ENCODE measurements around the gene NHLH1. TPM values are rescaled to one million over a fixed set of nuclear protein-coding genes. Genes with fewer than 3 reads are reported as not detected.

NHLH1 gene
- total and polyA plus RNA-seq, 4 donors, result 1.4 to 5.2 (median 3.4) TPM

GRCh38 chr1:160406131-160406968 lies 39.5 kb downstream of the NHLH1 start:
- peaks cover 19% of the 10 kb centered on the region for H3K36me3 ChIP-seq (ENCODE audit: control insufficient read depth, insufficient read depth, low read length)
- peaks cover 76% of the 10 kb centered on the region for H3K4me1 ChIP-seq (ENCODE audit: control insufficient read depth, insufficient read depth, low read length)
- no peak overlapping the region for H3K4me3 ChIP-seq (ENCODE audit: low read depth, low read length)
- no peak overlapping the region for H3K27ac ChIP-seq (ENCODE audit: low read depth, low read length)
- WGBS (ENCODE audit: insufficient coverage), result 82% methylated on average over 9 of the region's 15 CpGs
- no peak for DNase-seq (ENCODE audit: low read depth in 4 of 6, low spot score in 6 of 6)
- H3K9me3 ChIP-seq (ENCODE audit: control insufficient read depth, insufficient read depth, low read length), result no peaks in the 10 kb centered on the region
- no peaks in the 10 kb centered on the region for H3K27me3 ChIP-seq (ENCODE audit: control insufficient read depth, insufficient read depth, low read length)

DNA sequence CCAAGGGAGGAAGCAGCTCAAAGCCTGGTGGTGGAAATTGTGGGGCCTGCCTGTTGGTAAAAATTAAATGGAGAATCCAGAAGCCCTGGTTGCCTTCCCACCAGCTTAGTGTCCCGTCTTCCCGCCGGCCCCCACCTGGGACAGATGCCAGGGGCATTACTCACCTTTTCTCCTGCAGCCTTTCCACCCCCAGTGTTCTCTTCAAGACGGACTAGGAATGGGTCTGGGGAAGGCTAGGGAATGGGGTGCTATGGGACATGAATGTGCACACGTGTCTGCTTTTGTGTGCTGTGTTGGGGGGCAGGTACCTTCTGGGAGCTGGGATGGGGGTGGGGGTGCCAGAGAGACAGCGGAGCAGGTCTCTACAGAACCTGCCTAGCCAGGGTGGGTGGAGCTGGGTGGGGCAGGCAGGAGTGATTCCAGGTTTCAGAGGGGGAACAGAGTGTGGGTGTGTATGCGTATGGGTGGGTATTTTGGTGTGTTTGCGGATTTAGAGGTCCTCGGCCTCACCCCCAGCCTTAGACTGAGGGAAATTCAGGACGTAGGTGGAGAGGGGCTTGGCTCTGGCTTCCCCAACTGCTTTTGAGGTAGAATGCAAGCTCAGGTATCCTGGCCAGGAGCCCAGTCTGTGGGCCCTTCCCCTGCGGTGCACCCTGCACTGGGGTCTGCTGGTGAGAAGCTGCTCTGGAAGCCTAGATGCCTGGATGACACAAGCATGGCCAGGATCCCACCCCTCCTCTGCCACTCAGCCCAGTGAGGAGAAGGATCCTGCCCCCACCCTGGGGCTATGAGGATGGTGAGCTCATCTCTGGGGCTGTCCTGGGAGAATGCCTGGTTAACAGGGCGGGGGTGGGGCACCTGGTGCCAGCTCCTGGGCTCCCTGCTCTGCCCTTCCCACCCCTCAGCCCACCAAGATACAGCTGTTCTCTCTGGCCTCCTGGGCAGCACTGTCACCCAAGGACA lies 41.2 kb downstream of the NHLH1 start:
- H3K27me3 ChIP-seq (ENCODE audit: control insufficient read depth, insufficient read depth, low read length), result no peaks in the 10 kb centered on the region
- H3K4me3 ChIP-seq (ENCODE audit: low read depth, low read length), result no peak overlapping the region
- no peak for DNase-seq (ENCODE audit: low read depth in 4 of 6, low spot score in 6 of 6)
- no peak overlapping the region for H3K27ac ChIP-seq (ENCODE audit: low read depth, low read length)
- WGBS (ENCODE audit: insufficient coverage), result 81% methylated on average over 7 of the region's 12 CpGs
- H3K4me1 ChIP-seq (ENCODE audit: control insufficient read depth, insufficient read depth, low read length), result peaks cover 63% of the 10 kb centered on the region
- H3K9me3 ChIP-seq (ENCODE audit: control insufficient read depth, insufficient read depth, low read length), result no peaks in the 10 kb centered on the region
- peaks cover 19% of the 10 kb centered on the region for H3K36me3 ChIP-seq (ENCODE audit: control insufficient read depth, insufficient read depth, low read length)

GRCh38 chr1:160408864-160409263 lies 42.0 kb downstream of the NHLH1 start:
- Histone ChIP-seq H3K4me1 (ENCODE audit: control insufficient read depth, insufficient read depth, low read length) (peaks cover 63% of the 10 kb centered on the region), H3K27me3 (ENCODE audit: control insufficient read depth, insufficient read depth, low read length) (no peaks in the 10 kb centered on the region), H3K36me3 (ENCODE audit: control insufficient read depth, insufficient read depth, low read length) (peaks cover 19% of the 10 kb centered on the region), H3K27ac (ENCODE audit: low read depth, low read length) (no peak overlapping the region), H3K4me3 (ENCODE audit: low read depth, low read length) (no peak overlapping the region), H3K9me3 (ENCODE audit: control insufficient read depth, insufficient read depth, low read length) (no peaks in the 10 kb centered on the region)
- WGBS (ENCODE audit: insufficient coverage), result 89% methylated on average over 1 of the region's 4 CpGs
- DNase-seq (ENCODE audit: low read depth in 4 of 6, low spot score in 6 of 6), result no peak

GRCh38 chr1:160409486-160409885 lies 42.6 kb downstream of the NHLH1 start:
- Histone ChIP-seq H3K36me3 (ENCODE audit: control insufficient read depth, insufficient read depth, low read length) (peaks cover 19% of the 10 kb centered on the region), H3K9me3 (ENCODE audit: control insufficient read depth, insufficient read depth, low read length) (no peaks in the 10 kb centered on the region), H3K27ac (ENCODE audit: low read depth, low read length) (peak overlapping the region; percentile 86), H3K4me3 (ENCODE audit: low read depth, low read length) (no peak overlapping the region), H3K4me1 (ENCODE audit: control insufficient read depth, insufficient read depth, low read length) (peaks cover 59% of the 10 kb centered on the region), H3K27me3 (ENCODE audit: control insufficient read depth, insufficient read depth, low read length) (no peaks in the 10 kb centered on the region)
- 59% methylated on average over 3 of the region's 5 CpGs for WGBS (ENCODE audit: insufficient coverage)
- DNase-seq (ENCODE audit: low read depth in 4 of 6, low spot score in 6 of 6), result no peak

- 5% methylated on average over 7 of the region's 19 CpGs for WGBS (ENCODE audit: insufficient coverage)
- Histone ChIP-seq H3K4me1 (ENCODE audit: control insufficient read depth, insufficient read depth, low read length) (peaks cover 65% of the 10 kb centered on the region), H3K9me3 (ENCODE audit: control insufficient read depth, insufficient read depth, low read length) (no peaks in the 10 kb centered on the region), H3K36me3 (ENCODE audit: control insufficient read depth, insufficient read depth, low read length) (peaks cover 25% of the 10 kb centered on the region), H3K27ac (ENCODE audit: low read depth, low read length) (peak overlapping the region; percentile 86), H3K4me3 (ENCODE audit: low read depth, low read length) (no peak overlapping the region), H3K27me3 (ENCODE audit: control insufficient read depth, insufficient read depth, low read length) (no peaks in the 10 kb centered on the region)
- peak; percentile 72 to 94 (median 80) for DNase-seq (ENCODE audit: low read depth in 4 of 6, low spot score in 6 of 6)
Measured at GRCh38 chr1:160410406-160411005, 43.6 kb downstream of the NHLH1 start.

GRCh38 chr1:160411271-160412027 lies 44.6 kb downstream of the NHLH1 start:
- peaks cover 67% of the 10 kb centered on the region for H3K4me1 ChIP-seq (ENCODE audit: control insufficient read depth, insufficient read depth, low read length)

DNA sequence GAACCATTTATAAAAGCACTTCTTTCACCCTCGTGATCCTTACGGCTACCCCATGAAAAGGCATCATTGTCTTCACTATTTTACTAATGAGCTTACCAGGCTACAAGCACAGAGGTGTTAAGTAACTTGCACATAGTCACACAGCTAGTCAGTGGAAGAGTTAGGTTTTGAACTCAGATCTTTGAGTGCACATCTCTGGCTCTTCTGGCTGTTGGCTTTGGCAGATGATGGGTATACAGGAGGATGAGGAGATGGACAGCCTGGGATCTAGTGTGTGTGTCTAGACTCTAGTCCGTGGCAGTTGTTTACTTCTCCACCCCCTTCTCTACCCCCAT lies 45.1 kb downstream of the NHLH1 start:
- H3K27ac ChIP-seq (ENCODE audit: low read depth, low read length), result peak overlapping the region; percentile 86
- H3K27me3 ChIP-seq (ENCODE audit: control insufficient read depth, insufficient read depth, low read length), result no peaks in the 10 kb centered on the region
- DNase-seq (ENCODE audit: low read depth in 4 of 6, low spot score in 6 of 6), result no peak
- H3K36me3 ChIP-seq (ENCODE audit: control insufficient read depth, insufficient read depth, low read length), result peaks cover 40% of the 10 kb centered on the region
- H3K9me3 ChIP-seq (ENCODE audit: control insufficient read depth, insufficient read depth, low read length), result no peaks in the 10 kb centered on the region
- no peak overlapping the region for H3K4me3 ChIP-seq (ENCODE audit: low read depth, low read length)
- WGBS (ENCODE audit: insufficient coverage), result 25% methylated on average over 2 of the region's 3 CpGs
- H3K4me1 ChIP-seq (ENCODE audit: control insufficient read depth, insufficient read depth, low read length), result peaks cover 62% of the 10 kb centered on the region

More at GRCh38 chr1:160411271-160412027, 44.6 kb downstream of the NHLH1 start:
- no peaks in the 10 kb centered on the region for H3K27me3 ChIP-seq (ENCODE audit: control insufficient read depth, insufficient read depth, low read length)
- no peaks in the 10 kb centered on the region for H3K9me3 ChIP-seq (ENCODE audit: control insufficient read depth, insufficient read depth, low read length)
- peaks cover 35% of the 10 kb centered on the region for H3K36me3 ChIP-seq (ENCODE audit: control insufficient read depth, insufficient read depth, low read length)
- 17% methylated on average over 5 of the region's 6 CpGs for WGBS (ENCODE audit: insufficient coverage)
- H3K27ac ChIP-seq (ENCODE audit: low read depth, low read length), result peak overlapping the region; percentile 86
- no peak overlapping the region for H3K4me3 ChIP-seq (ENCODE audit: low read depth, low read length)
- peak; percentile 61 to 89 (median 72) for DNase-seq (ENCODE audit: low read depth in 4 of 6, low spot score in 6 of 6)

DNA sequence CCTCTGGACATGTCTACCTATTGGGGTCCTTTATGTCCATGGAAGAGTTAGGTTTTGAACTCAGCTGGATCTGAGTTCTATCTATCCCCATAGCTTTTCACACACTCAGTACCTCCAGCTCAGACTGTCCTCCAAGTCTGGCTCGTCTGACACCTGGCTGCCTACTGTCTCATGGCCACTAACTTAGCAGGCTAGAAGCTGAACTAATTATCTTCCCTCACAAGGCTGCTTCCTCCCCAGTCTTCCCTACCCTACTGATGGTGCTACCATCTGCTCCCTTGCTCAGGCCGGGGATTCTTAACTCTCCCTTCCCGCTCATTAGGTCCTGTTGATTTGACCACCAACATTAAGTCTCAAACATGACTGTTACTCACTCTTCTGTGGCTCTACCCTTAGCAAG lies 46.8 kb downstream of the NHLH1 start:
- WGBS (ENCODE audit: insufficient coverage), result 54% methylated on average over 3 of the region's 3 CpGs
- Histone ChIP-seq H3K36me3 (ENCODE audit: control insufficient read depth, insufficient read depth, low read length) (peaks cover 40% of the 10 kb centered on the region), H3K4me3 (ENCODE audit: low read depth, low read length) (no peak overlapping the region), H3K9me3 (ENCODE audit: control insufficient read depth, insufficient read depth, low read length) (no peaks in the 10 kb centered on the region), H3K4me1 (ENCODE audit: control insufficient read depth, insufficient read depth, low read length) (peaks cover 45% of the 10 kb centered on the region), H3K27ac (ENCODE audit: low read depth, low read length) (no peak overlapping the region), H3K27me3 (ENCODE audit: control insufficient read depth, insufficient read depth, low read length) (no peaks in the 10 kb centered on the region)
- no peak for DNase-seq (ENCODE audit: low read depth in 4 of 6, low spot score in 6 of 6)

DNA sequence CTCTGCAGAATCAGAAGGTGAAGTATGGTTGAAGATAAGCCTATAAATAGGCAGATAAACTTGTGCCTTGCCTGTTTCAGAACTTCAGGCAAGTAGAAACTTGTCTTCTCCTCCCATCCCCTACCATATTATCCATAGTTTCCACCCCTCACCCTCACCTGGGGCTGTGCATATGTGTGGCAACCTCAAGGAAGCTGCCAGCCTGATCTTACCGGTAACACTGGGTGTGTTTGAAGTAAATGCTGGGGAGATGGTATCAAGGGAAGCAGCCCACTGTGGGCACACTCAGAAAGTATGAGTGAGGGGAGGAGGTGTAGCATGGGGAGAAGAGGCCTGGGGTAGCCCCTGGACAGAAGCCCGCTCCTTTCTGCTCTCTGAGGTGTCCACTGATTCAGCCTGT lies 48.0 kb downstream of the NHLH1 start:
- no peaks in the 10 kb centered on the region for H3K27me3 ChIP-seq (ENCODE audit: control insufficient read depth, insufficient read depth, low read length)
- H3K4me1 ChIP-seq (ENCODE audit: control insufficient read depth, insufficient read depth, low read length), result peaks cover 34% of the 10 kb centered on the region
- DNase-seq (ENCODE audit: low read depth in 4 of 6, low spot score in 6 of 6), result no peak
- no peak overlapping the region for H3K4me3 ChIP-seq (ENCODE audit: low read depth, low read length)
- 93% methylated on average over 2 of the region's 2 CpGs for WGBS (ENCODE audit: insufficient coverage)
- H3K27ac ChIP-seq (ENCODE audit: low read depth, low read length), result no peak overlapping the region
- H3K9me3 ChIP-seq (ENCODE audit: control insufficient read depth, insufficient read depth, low read length), result no peaks in the 10 kb centered on the region
- peaks cover 49% of the 10 kb centered on the region for H3K36me3 ChIP-seq (ENCODE audit: control insufficient read depth, insufficient read depth, low read length)
